Keratinocyte (primary cell): ENCODE measurements around the gene LPIN3. TPM values are rescaled to one million over a fixed set of nuclear protein-coding genes. Genes with fewer than 3 reads are reported as not detected.

Experiments
- DNase-seq: peaks from one replicate; pipeline ENCODE4 v3.0.0-alpha.2; 2011; ENCODE audit warnings: low read depth, missing footprints, low spot score
- FAIRE-seq: peaks from 2 replicates; lab custom pipeline; 2011; peaks lifted over from hg19 to GRCh38; lab: Jason Lieb, UNC
- H2AFZ ChIP-seq: 2 replicates; pipeline ENCODE4 v1.6.0; 2012; ENCODE audit warnings: low read length, control low read depth, inconsistent platforms; ENCODE audit not compliant: control insufficient read depth
- H3K27ac ChIP-seq: 2 replicates; pipeline ENCODE4 v1.5.1; 2011; ENCODE audit warnings: low read length; ENCODE audit not compliant: control insufficient read depth, insufficient read depth
- H3K27me3 ChIP-seq: 3 replicates; pipeline ENCODE4 v1.6.0; 2011; ENCODE audit warnings: low read length; ENCODE audit not compliant: control insufficient read depth, insufficient read depth; ENCODE audit errors: extremely low read depth
- H3K36me3 ChIP-seq, 2 experiments: 2 replicates in 1 of 2; 3 replicates in 1 of 2; pipeline ENCODE4 v1.5.1; 2011; ENCODE audit warnings: low read length in 2 of 2, mild to moderate bottlenecking in 1 of 2; ENCODE audit not compliant: control insufficient read depth in 2 of 2, insufficient read depth in 2 of 2; ENCODE audit errors: extremely low read depth in 1 of 2
- H3K4me1 ChIP-seq: 3 replicates; pipeline ENCODE4 v1.5.1; 2011; ENCODE audit warnings: low read length; ENCODE audit not compliant: control insufficient read depth, insufficient read depth; ENCODE audit errors: extremely low read depth
- H3K4me2 ChIP-seq: 3 replicates; pipeline ENCODE4 v1.6.0; 2011; ENCODE audit warnings: low read depth, low read length; ENCODE audit not compliant: control insufficient read depth, insufficient read depth; ENCODE audit errors: extremely low read depth
- H3K4me3 ChIP-seq, 3 experiments: fragments of 200-600 bp in 1 of 3; sonication (generic) in 1 of 3; 2 replicates in 2 of 3; 3 replicates in 1 of 3; pipeline ENCODE4 v1.5.1; 2011 to 2016; ENCODE audit warnings: low read length in 3 of 3, mild to moderate bottlenecking in 3 of 3, control low read depth in 2 of 3, inconsistent platforms in 1 of 3, low read depth in 1 of 3, mixed read lengths in 1 of 3, mixed run types in 1 of 3, moderate library complexity in 1 of 3; ENCODE audit not compliant: control insufficient read depth in 2 of 3, insufficient read depth in 2 of 3; ENCODE audit errors: extremely low read depth in 1 of 3
- H3K79me2 ChIP-seq: 2 replicates; pipeline ENCODE4 v1.6.0; 2012; ENCODE audit warnings: low read length; ENCODE audit not compliant: control insufficient read depth, insufficient read depth
- H3K9ac ChIP-seq: 3 replicates; pipeline ENCODE4 v1.6.0; 2011; ENCODE audit warnings: low read length; ENCODE audit not compliant: control insufficient read depth, insufficient read depth; ENCODE audit errors: extremely low read depth
- H3K9me1 ChIP-seq: 3 replicates; pipeline ENCODE4 v1.6.0; 2011; ENCODE audit warnings: low read length; ENCODE audit not compliant: control insufficient read depth, insufficient read depth; ENCODE audit errors: extremely low read depth
- H3K9me3 ChIP-seq: 2 replicates; pipeline ENCODE4 v1.5.1; 2012; ENCODE audit warnings: low read depth, low read length; ENCODE audit not compliant: control insufficient read depth
- H4K20me1 ChIP-seq: 3 replicates; pipeline ENCODE4 v1.6.0; 2011; ENCODE audit warnings: low read length; ENCODE audit not compliant: control insufficient read depth, insufficient read depth; ENCODE audit errors: extremely low read depth
- CTCF ChIP-seq, 3 experiments: IDR thresholded peaks in 1 of 3; conservative IDR thresholded peaks in 1 of 3; optimal IDR thresholded peaks in 1 of 3; 2 replicates in 2 of 3; 3 replicates in 1 of 3; pipeline versions ENCODE3 to v1.5.1; 2011; ENCODE audit warnings: low read length in 3 of 3, mild to moderate bottlenecking in 3 of 3, moderate library complexity in 2 of 3, control low read depth in 1 of 3, inconsistent platforms in 1 of 3; ENCODE audit not compliant: insufficient read depth in 2 of 3; ENCODE audit errors: extremely low read depth in 1 of 3
- EZH2 ChIP-seq: IDR thresholded peaks from one replicate; pipeline ENCODE4 v1.6.1; 2012; ENCODE audit warnings: inconsistent platforms, mild to moderate bottlenecking, low read length, moderate library complexity
- dilution Hi-C: fragments of 300-500 bp; cut with MboI; formaldehyde crosslinking; loops from one replicate; pipeline ENCODE4 v1.7.0; 2020; ENCODE audit warnings: low sequenced_read_pairs; ENCODE audit not compliant: extremely low pct_ligation_motif_present
- polyA plus RNA-seq, 5 experiments: library from polyadenylated mRNA; depleted of rRNA in 3 of 5; stranded (reverse) in 3 of 5; stranded (forward) in 1 of 5; unstranded in 1 of 5; fragments of >200 nt; gene quantifications; 1 replicate in 1 of 5; 2 replicates in 3 of 5; 3 replicates in 1 of 5; pipeline versions ENCODE4 v1.2.1 to v1.2.3, GENCODE V29; 2011 to 2012; ENCODE audit warnings: missing spikeins in 2 of 5, low read depth in 1 of 5, low replicate concordance in 1 of 5

LPIN3 gene
- polyA plus RNA-seq, 1 donor (not counting 4 experiments of a cell fraction or from before 2014, with no cell fraction given) = 15.6 TPM

- Histone ChIP-seq H3K27ac (no peak overlapping the region), H3K9ac (no peak overlapping the region), H3K4me1 (peaks cover 24% of the 10 kb centered on the region), H3K27me3 (no peaks in the 10 kb centered on the region), H3K79me2 (peaks cover 45% of the 10 kb centered on the region), H3K4me2 (no peak overlapping the region), H2AFZ (no peak overlapping the region), H4K20me1 (no peaks in the 10 kb centered on the region), H3K4me3 (no peak overlapping the region), H3K36me3 (no peaks in the 10 kb centered on the region), H3K9me1 (no peaks in the 10 kb centered on the region), H3K9me3 (no peaks in the 10 kb centered on the region)
- dilution Hi-C loops = no loop called here
- FAIRE-seq = no peak
- no peak for DNase-seq
- TF ChIP-seq CTCF (optimal IDR thresholded peaks at IDR 0.05 in 1 of 3, IDR thresholded peaks at IDR 0.05 in 1 of 3, conservative IDR thresholded peaks at IDR 0.05 in 1 of 3; ENCODE audit: extremely low read depth in 1 of 3, insufficient read depth in 2 of 3, low read length in 3 of 3) (no peak), EZH2 (no peak)
Measured at GRCh38 chr20:41314386-41314785, 26.2 kb upstream of the LPIN3 start.

GRCh38 chr20:41316051-41316450 lies 24.6 kb upstream of the LPIN3 start:
- DNase-seq (no peak), FAIRE-seq (no peak)
- peak overlapping the region; percentile 78 for H3K27ac ChIP-seq
- dilution Hi-C loops = no loop called here
- peak overlapping the region in 2 of 3 experiments; percentile 64 to 82 for H3K4me3 ChIP-seq
- H3K4me2 ChIP-seq = peak overlapping the region; percentile 87
- TF ChIP-seq EZH2 = no peak
- no peak for TF ChIP-seq CTCF (optimal IDR thresholded peaks at IDR 0.05 in 1 of 3, IDR thresholded peaks at IDR 0.05 in 1 of 3, conservative IDR thresholded peaks at IDR 0.05 in 1 of 3; ENCODE audit: extremely low read depth in 1 of 3, insufficient read depth in 2 of 3, low read length in 3 of 3)
- H2AFZ ChIP-seq = no peak overlapping the region
- H3K4me1 ChIP-seq = peaks cover 15% of the 10 kb centered on the region
- no peak overlapping the region for H3K9ac ChIP-seq
- no peaks in the 10 kb centered on the region for H3K36me3 ChIP-seq
- H3K27me3 ChIP-seq = no peaks in the 10 kb centered on the region
- no peaks in the 10 kb centered on the region for H3K9me3 ChIP-seq
- H4K20me1 ChIP-seq = no peaks in the 10 kb centered on the region
- H3K79me2 ChIP-seq = peaks cover 43% of the 10 kb centered on the region
- H3K9me1 ChIP-seq = no peaks in the 10 kb centered on the region
